Measurements from ENCODE around the gene CCDC57.

CCDC57 gene

GRCh38 chr17:82077617-82078358 lies 134.9 kb downstream of the CCDC57 start:
- TF ChIP-seq, protein P1, sequence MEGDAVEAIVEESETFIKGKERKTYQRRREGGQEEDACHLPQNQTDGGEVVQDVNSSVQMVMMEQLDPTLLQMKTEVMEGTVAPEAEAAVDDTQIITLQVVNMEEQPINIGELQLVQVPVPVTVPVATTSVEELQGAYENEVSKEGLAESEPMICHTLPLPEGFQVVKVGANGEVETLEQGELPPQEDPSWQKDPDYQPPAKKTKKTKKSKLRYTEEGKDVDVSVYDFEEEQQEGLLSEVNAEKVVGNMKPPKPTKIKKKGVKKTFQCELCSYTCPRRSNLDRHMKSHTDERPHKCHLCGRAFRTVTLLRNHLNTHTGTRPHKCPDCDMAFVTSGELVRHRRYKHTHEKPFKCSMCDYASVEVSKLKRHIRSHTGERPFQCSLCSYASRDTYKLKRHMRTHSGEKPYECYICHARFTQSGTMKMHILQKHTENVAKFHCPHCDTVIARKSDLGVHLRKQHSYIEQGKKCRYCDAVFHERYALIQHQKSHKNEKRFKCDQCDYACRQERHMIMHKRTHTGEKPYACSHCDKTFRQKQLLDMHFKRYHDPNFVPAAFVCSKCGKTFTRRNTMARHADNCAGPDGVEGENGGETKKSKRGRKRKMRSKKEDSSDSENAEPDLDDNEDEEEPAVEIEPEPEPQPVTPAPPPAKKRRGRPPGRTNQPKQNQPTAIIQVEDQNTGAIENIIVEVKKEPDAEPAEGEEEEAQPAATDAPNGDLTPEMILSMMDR (conservative IDR thresholded peaks at IDR 0.05; ENCODE audit: low read depth), result no peak
- H3K27ac ChIP-seq, result peak overlapping the region; percentile 67
- ChIA-PET POLR2A (ENCODE audit: low non-redundant PET) (no interaction called here), CTCF (interaction anchor here (0.6 kb wide), 1 partner anchor 26 kb away, joined by 3 read pairs; no protein-coding TSS in a partner anchor)
- no peak for DNase-seq (ENCODE audit: low spot score)

DNA sequence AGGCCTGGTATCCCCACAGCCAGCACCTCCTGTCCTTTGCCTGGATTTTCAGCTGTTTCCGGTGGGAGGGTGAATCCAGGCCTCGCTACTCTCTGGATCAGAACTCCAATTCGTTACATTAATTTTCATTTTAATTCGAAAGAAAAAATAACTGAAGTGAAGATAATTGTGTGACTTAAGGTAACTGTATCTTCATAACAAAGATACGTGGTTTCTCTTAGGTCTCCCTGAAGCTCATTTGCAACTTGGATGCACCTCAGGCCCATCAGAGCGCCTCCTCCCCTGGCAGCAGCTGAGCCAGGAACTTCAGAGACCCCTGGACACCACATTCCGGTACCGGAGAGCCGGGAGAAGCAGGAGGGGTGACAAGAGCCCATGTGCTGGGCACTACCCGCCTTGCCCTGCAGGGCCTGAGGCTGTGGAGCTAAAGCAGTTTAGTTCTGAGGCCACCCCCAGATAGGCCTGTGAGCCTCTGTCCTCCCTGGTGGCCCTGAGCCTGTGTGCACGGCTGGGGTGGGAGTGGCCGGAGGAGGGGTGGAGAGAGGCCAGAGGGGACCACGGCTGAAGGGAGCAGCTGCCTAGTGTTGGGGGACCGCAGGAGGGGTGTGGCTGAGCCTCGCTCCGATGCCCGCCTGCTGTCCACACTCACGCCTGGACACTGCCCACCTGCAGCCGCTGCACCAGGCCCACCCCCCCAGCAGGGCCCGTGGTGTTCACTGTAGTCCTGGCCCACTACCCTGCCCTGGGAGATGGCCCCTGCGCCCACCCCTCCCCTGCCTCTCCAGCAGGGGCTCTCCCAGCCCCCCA lies 135.7 kb downstream of the CCDC57 start:
- no peak for DNase-seq (ENCODE audit: low spot score)
- H3K27ac ChIP-seq, result peak overlapping the region; percentile 67
- TF ChIP-seq, protein P1 (conservative IDR thresholded peaks at IDR 0.05; ENCODE audit: low read depth), result no peak
- ChIA-PET CTCF (interaction anchor here (0.5 to 1.1 kb wide), 4 partner anchors 14 to 375 kb away, joined by 3 to 5 read pairs (median 3); no protein-coding TSS in a partner anchor), POLR2A (ENCODE audit: low non-redundant PET) (no interaction called here)

DNA sequence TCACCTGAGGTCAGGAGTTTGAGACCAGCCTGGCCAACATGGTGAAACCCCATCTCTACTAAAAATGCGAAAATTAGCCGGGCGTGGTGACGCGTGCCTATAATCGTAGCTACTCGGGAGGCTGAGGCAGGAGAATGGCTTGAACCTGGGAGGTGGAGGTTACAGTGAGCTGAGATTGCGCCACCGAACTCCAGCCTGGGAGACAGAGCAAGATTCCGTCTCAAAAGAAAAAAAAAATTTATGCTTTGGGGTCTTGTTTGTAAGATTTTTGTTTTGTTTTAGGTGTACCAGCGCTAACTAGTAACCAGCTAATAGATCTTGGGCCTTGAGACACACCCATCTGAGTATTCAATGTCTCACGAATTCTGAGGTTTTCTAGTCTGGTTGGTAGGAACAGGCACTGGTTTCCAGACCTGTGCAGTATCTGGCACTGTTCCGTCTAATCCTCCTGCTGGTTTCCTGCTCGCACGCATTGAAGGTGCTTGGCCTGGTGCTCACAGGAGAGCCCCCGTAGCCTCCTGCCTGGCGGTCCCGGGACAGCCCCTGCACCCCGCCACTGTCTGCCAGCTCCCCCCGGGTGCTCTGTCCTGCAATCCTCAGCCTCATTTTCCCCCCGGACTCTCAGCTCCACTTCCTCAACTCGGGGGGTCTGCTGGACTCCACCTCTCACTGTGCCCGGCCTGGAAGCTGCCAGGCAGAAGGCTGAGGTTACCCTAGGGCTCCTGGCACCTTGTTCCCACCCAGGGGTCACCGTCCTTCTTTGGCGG lies 136.4 kb downstream of the CCDC57 start:
- ChIA-PET POLR2A (ENCODE audit: low non-redundant PET) (interaction anchor here (0.6 to 1.0 kb wide), 2 partner anchors 9 to 14 kb away, joined by 3 to 5 read pairs; no protein-coding TSS in a partner anchor), CTCF (interaction anchor here (0.5 to 1.1 kb wide), 4 partner anchors 13 to 374 kb away, joined by 3 to 5 read pairs (median 3); no protein-coding TSS in a partner anchor)
- peak overlapping the region; percentile 67 for H3K27ac ChIP-seq
- no peak for DNase-seq (ENCODE audit: low spot score)
- TF ChIP-seq, protein P1 (conservative IDR thresholded peaks at IDR 0.05; ENCODE audit: low read depth), result no peak

GRCh38 chr17:82073446-82073845 lies 139.2 kb downstream of the CCDC57 start:
- no peak overlapping the region for H3K27ac ChIP-seq
- POLR2A ChIA-PET (ENCODE audit: low non-redundant PET), result no interaction called here
- DNase-seq (ENCODE audit: low spot score), result no peak
- TF ChIP-seq, protein P1 (conservative IDR thresholded peaks at IDR 0.05; ENCODE audit: low read depth), result no peak
- CTCF ChIA-PET, result interaction anchor here (0.7 kb wide), 1 partner anchor 22 kb away, joined by 3 read pairs; no protein-coding TSS in a partner anchor

- DNase-seq (ENCODE audit: low spot score), result no peak
- H3K27ac ChIP-seq, result no peak overlapping the region
- ChIA-PET POLR2A (ENCODE audit: low non-redundant PET) (no interaction called here), CTCF (interaction anchor here (0.7 kb wide), 1 partner anchor 23 kb away, joined by 3 read pairs; no protein-coding TSS in a partner anchor)
- TF ChIP-seq, protein P1 (conservative IDR thresholded peaks at IDR 0.05; ENCODE audit: low read depth), result no peak
Observed at GRCh38 chr17:82072827-82073226, 139.8 kb downstream of the CCDC57 start.

DNA sequence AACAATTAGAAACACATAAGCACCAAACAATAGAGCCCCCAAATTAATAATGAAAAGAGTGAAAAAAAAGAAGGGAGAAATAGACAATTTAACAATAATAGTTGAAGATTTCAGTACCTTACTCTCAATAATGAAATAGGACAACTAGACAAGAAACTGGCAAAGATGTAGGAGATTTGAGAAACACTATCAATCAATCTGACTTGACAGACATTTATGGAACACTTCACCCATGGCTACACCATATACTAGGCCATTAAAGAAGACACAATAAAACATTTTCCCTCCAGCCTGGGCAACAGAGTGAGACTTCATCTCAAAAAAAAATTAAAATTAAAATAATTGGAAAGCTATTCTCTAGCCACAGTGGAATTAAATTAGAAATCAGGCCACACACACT lies 142.0 kb downstream of the CCDC57 start:
- TF ChIP-seq, protein P1 (conservative IDR thresholded peaks at IDR 0.05; ENCODE audit: low read depth), result no peak
- POLR2A ChIA-PET (ENCODE audit: low non-redundant PET), result no interaction called here
- no peak overlapping the region for H3K27ac ChIP-seq
- DNase-seq (ENCODE audit: low spot score), result no peak
- CTCF ChIA-PET, result interaction anchor here (0.6 to 1.1 kb wide), 2 partner anchors 82 to 83 kb away, joined by 3 to 4 read pairs; no protein-coding TSS in a partner anchor
